Esophagus squamous epithelium (tissue), 5 donors: ENCODE results near the gene TRIP10. TPM values are rescaled to one million over a fixed set of nuclear protein-coding genes. Genes with fewer than 3 reads are reported as not detected.

Source experiments
- DNase-seq: peaks from one replicate; lab custom pipeline; 2025; lab: John Stamatoyannopoulos, UW
- H3K27ac ChIP-seq, 4 donors: fragments of 200-600 bp; sonication (generic); one replicate each; pipeline ENCODE4 v1.5.1; 2016 to 2019; ENCODE audit warnings: mild to moderate bottlenecking in 1 of 4
- H3K27me3 ChIP-seq, 4 donors: fragments of 200-600 bp; sonication (generic); 1 replicate in 3 of 4; 2 replicates in 1 of 4; pipeline versions ENCODE4 v1.5.1 to v1.6.0; 2017 to 2021; ENCODE audit warnings: antibody characterized with exemption in 1 of 4
- H3K36me3 ChIP-seq, 3 donors: fragments of 200-600 bp; sonication (generic); one replicate each; pipeline ENCODE4 v1.5.1; 2016 to 2019
- H3K4me1 ChIP-seq, 3 donors: fragments of 200-600 bp; sonication (generic); one replicate each; pipeline ENCODE4 v1.5.1; 2017 to 2019
- H3K4me3 ChIP-seq, 4 donors: fragments of 200-600 bp; sonication (generic); 1 replicate in 3 of 4; 2 replicates in 1 of 4; pipeline ENCODE4 v1.5.1; 2016 to 2019; ENCODE audit warnings: mild to moderate bottlenecking in 2 of 4, moderate library complexity in 1 of 4
- H3K9me3 ChIP-seq, 3 donors: fragments of 200-600 bp; sonication (generic); one replicate each; pipeline ENCODE4 v1.5.1; 2016 to 2019
- CTCF ChIP-seq, 6 experiments: fragments of 450-650 bp in 4 of 6; fragments of 200-600 bp in 2 of 6; sonication (generic) in 2 of 6; IDR thresholded peaks; one replicate each; pipeline ENCODE4 v1.5.1; 2016 to 2019; ENCODE audit warnings: antibody characterized with exemption in 6 of 6, mild to moderate bottlenecking in 4 of 6, moderate library complexity in 4 of 6
- POLR2A ChIP-seq, 4 donors: fragments of 450-650 bp; IDR thresholded peaks; one replicate each; pipeline ENCODE4 v1.6.1; 2017; ENCODE audit warnings: antibody characterized with exemption in 4 of 4, mild to moderate bottlenecking in 4 of 4, moderate library complexity in 3 of 4
- WGBS, 2 donors: methylation state at CpG; one replicate each; pipeline ENCODE4 v1.1.5; 2018; 5-methylcytosine and 5-hydroxymethylcytosine counted together
- intact Hi-C: fragments of 100-400 bp; cut with DNase I; formaldehyde crosslinking; loops from one replicate; pipeline ENCODE4 v1.15.0; 2022
- total RNA-seq, 4 donors: library from RNA; depleted of rRNA; stranded (reverse); fragments of >200 nt; gene quantifications; one replicate each; pipeline ENCODE4 v1.1.0, GENCODE V29; 2016
- donor health status: DM: yes; HTN: yes; CAD: no.

TRIP10 gene
- total RNA-seq, 4 donors from 2014 or later: 67.6 to 160 (median 117) TPM

- H3K4me3 ChIP-seq: no peak overlapping the region
- no peak for TF ChIP-seq CTCF (IDR thresholded peaks at IDR 0.05)
- no peak for TF ChIP-seq POLR2A (IDR thresholded peaks at IDR 0.05)
- no peak for DNase-seq
- peaks cover 0 to 62% (median 18%) of the 10 kb centered on the region in 3 donors for H3K4me1 ChIP-seq
- no peaks in the 10 kb centered on the region for H3K9me3 ChIP-seq
- intact Hi-C loops: no loop called here
- 69 to 76% methylated on average over 15 of the region's 15 CpGs for WGBS, 2 donors
- no peaks in the 10 kb centered on the region for H3K27me3 ChIP-seq
- peak overlapping the region in 1 of 4 donors; percentile 59 for H3K27ac ChIP-seq
- peaks cover 0 to 3% (median 0%) of the 10 kb centered on the region in 3 donors for H3K36me3 ChIP-seq
Observed at GRCh38 chr19:6724631-6725492, 14.6 kb upstream of the TRIP10 start.

GRCh38 chr19:6725513-6726231 lies 13.8 kb upstream of the TRIP10 start:
- no peak for DNase-seq
- intact Hi-C loops: no loop called here
- 84 to 91% methylated on average over 16 of the region's 16 CpGs for whole genome bisulfite sequencing, 2 donors
- TF ChIP-seq POLR2A (IDR thresholded peaks at IDR 0.05) (no peak), CTCF (IDR thresholded peaks at IDR 0.05) (no peak)
- Histone ChIP-seq H3K36me3 (peaks cover 0 to 11% (median 0%) of the 10 kb centered on the region in 3 donors), H3K27ac (peak overlapping the region in 1 of 4 donors; percentile 26), H3K9me3 (no peaks in the 10 kb centered on the region), H3K4me3 (no peak overlapping the region), H3K4me1 (peaks cover 0 to 65% (median 17%) of the 10 kb centered on the region in 3 donors), H3K27me3 (no peaks in the 10 kb centered on the region)

- Histone ChIP-seq H3K36me3 (peaks cover 15 to 37% (median 19%) of the 10 kb centered on the region in 3 donors), H3K27me3 (no peaks in the 10 kb centered on the region), H3K4me1 (peaks cover 0 to 43% (median 0%) of the 10 kb centered on the region in 3 donors), H3K27ac (peak overlapping the region in 1 of 4 donors; percentile 21), H3K9me3 (no peaks in the 10 kb centered on the region), H3K4me3 (no peak overlapping the region)
- WGBS, 2 donors: 27 to 32% methylated on average over 5 to 8 of the region's 8 CpGs
- DNase-seq: no peak
- TF ChIP-seq CTCF (IDR thresholded peaks at IDR 0.05): no peak
- TF ChIP-seq POLR2A (IDR thresholded peaks at IDR 0.05): no peak
- intact Hi-C loops: no loop called here
Observed at GRCh38 chr19:6728346-6728745, 11.1 kb upstream of the TRIP10 start.

GRCh38 chr19:6729573-6730152 lies 9.8 kb upstream of the TRIP10 start:
- Histone ChIP-seq H3K27me3 (no peaks in the 10 kb centered on the region), H3K4me3 (peak overlapping the region in 2 of 4 donors; percentile 11 to 51), H3K36me3 (peaks cover 15 to 49% (median 19%) of the 10 kb centered on the region in 3 donors), H3K4me1 (peaks cover 0 to 38% (median 0%) of the 10 kb centered on the region in 3 donors), H3K9me3 (no peaks in the 10 kb centered on the region), H3K27ac (peak overlapping the region in 1 of 4 donors; percentile 52)
- WGBS, 2 donors: 81 to 90% methylated on average over 11 to 14 of the region's 23 CpGs
- no peak for DNase-seq
- TF ChIP-seq POLR2A (IDR thresholded peaks at IDR 0.05): no peak
- no peak for TF ChIP-seq CTCF (IDR thresholded peaks at IDR 0.05)
- intact Hi-C loops: no loop called here
